GM04504 (cell line): ENCODE data around the gene PTPN5.
"Not testable (repeated sequence)": the region's sequence is repeated elsewhere in the genome, so short reads cannot be mapped to it uniquely, and the experiment has no call there.

Experiments used
- DNase-seq: peaks from one replicate; pipeline ENCODE4 v3.0.0-alpha.2; 2012; ENCODE audit warnings: low read depth

The PTPN5 gene

GRCh38 chr11:18681949-18682348, 109.6 kb downstream of the PTPN5 start:
- not testable (repeated sequence) for DNase-seq
